H1 (cell line): Measurements from ENCODE around the gene LDLRAD3. TPM values are rescaled to one million over a fixed set of nuclear protein-coding genes. Genes with fewer than 3 reads are reported as not detected.

Experiments
- CTCF ChIA-PET: fragments of 300-600 bp; sonication (Branson Sonifier 250); formaldehyde crosslinking; loops from one replicate; lab custom pipeline; 2021; ENCODE audit not compliant: partially characterized antibody; lab: Charles Lee
- POLR2A ChIA-PET: fragments of 300-600 bp; sonication (Branson Sonifier 250); formaldehyde crosslinking; loops from one replicate; lab custom pipeline; 2021; ENCODE audit warnings: inconsistent platforms; ENCODE audit not compliant: partially characterized antibody; lab: Charles Lee
- DNase-seq, 2 experiments: peaks; one replicate each; pipeline versions ENCODE4 v3.0.0 to v3.0.0-alpha.2; 2010 to 2022; ENCODE audit warnings: low spot score in 2 of 2, low read depth in 1 of 2, mixed read lengths in 1 of 2
- FAIRE-seq: peaks from 2 replicates; lab custom pipeline; 2011; peaks lifted over from hg19 to GRCh38; lab: Jason Lieb, UNC
- H2AFZ ChIP-seq: 2 replicates; pipeline ENCODE4 v1.8.1; 2012; ENCODE audit warnings: low read length, inconsistent platforms
- H2AK5ac ChIP-seq: 2 replicates; pipeline ENCODE4 v1.6.1; 2013; ENCODE audit warnings: low read depth, low read length
- H2BK120ac ChIP-seq: replicated peaks from 2 replicates; pipeline ENCODE3; 2013; ENCODE audit warnings: low read depth, low read length, inconsistent platforms
- H2BK12ac ChIP-seq: 2 replicates; pipeline ENCODE4 v1.6.1; 2013; ENCODE audit warnings: low read depth, low read length
- H2BK15ac ChIP-seq: 2 replicates; pipeline ENCODE4 v1.6.1; 2013; ENCODE audit warnings: low read length
- H2BK20ac ChIP-seq: 2 replicates; pipeline ENCODE4 v1.6.1; 2013; ENCODE audit warnings: low read length
- H2BK5ac ChIP-seq: 2 replicates; pipeline ENCODE4 v1.6.1; 2013; ENCODE audit warnings: low read depth, low read length
- H3K14ac ChIP-seq: 2 replicates; pipeline ENCODE4 v1.6.1; 2013; ENCODE audit warnings: inconsistent platforms; ENCODE audit not compliant: insufficient read length
- H3K18ac ChIP-seq: 2 replicates; pipeline ENCODE4 v1.6.1; 2013; ENCODE audit warnings: low read length; ENCODE audit errors: extremely low read depth
- H3K23ac ChIP-seq: 2 replicates; pipeline ENCODE4 v1.6.1; 2013; ENCODE audit warnings: inconsistent platforms; ENCODE audit not compliant: insufficient read length
- H3K23me2 ChIP-seq: 2 replicates; pipeline ENCODE4 v1.6.1; 2013; ENCODE audit warnings: low read depth, low read length
- H3K27ac ChIP-seq: 2 replicates; pipeline ENCODE4 v1.6.1; 2011; ENCODE audit warnings: low read depth, low read length, inconsistent platforms
- H3K27me3 ChIP-seq, 4 experiments: replicated peaks in 1 of 4; 1 replicate in 1 of 4; 2 replicates in 3 of 4; pipeline versions ENCODE4 v1.6.1 to v1.8.1; 2011 to 2013; ENCODE audit warnings: low read length in 3 of 4, mild to moderate bottlenecking in 3 of 4, inconsistent platforms in 2 of 4, mixed read lengths in 2 of 4, moderate library complexity in 1 of 4; ENCODE audit not compliant: control insufficient read depth in 3 of 4, insufficient read depth in 3 of 4; ENCODE audit errors: extremely low read depth in 1 of 4
- H3K36me3 ChIP-seq, 4 experiments: 2 replicates each; pipeline versions ENCODE4 v1.6.1 to v1.8.1; 2011 to 2013; ENCODE audit warnings: mild to moderate bottlenecking in 4 of 4, low read length in 3 of 4, moderate library complexity in 2 of 4, control low read depth in 1 of 4, inconsistent platforms in 1 of 4; ENCODE audit not compliant: insufficient read depth in 4 of 4, control insufficient read depth in 2 of 4
- H3K4ac ChIP-seq: replicated peaks from 2 replicates; pipeline ENCODE3; 2013; ENCODE audit warnings: low read length, low read depth, mixed read lengths, inconsistent platforms; ENCODE audit not compliant: insufficient read length
- H3K4me1 ChIP-seq, 4 experiments: replicated peaks in 1 of 4; 1 replicate in 1 of 4; 2 replicates in 3 of 4; pipeline versions ENCODE4 v1.6.1 to v1.8.1; 2011 to 2013; ENCODE audit warnings: low read length in 3 of 4, inconsistent platforms in 2 of 4, mixed read lengths in 1 of 4; ENCODE audit not compliant: insufficient read depth in 4 of 4, control insufficient read depth in 3 of 4
- H3K4me2 ChIP-seq, 2 experiments: 2 replicates each; pipeline versions ENCODE4 v1.6.1 to v1.8.1; 2011 to 2013; ENCODE audit warnings: low read depth in 2 of 2, low read length in 2 of 2, control low read depth in 1 of 2, inconsistent platforms in 1 of 2, mild to moderate bottlenecking in 1 of 2; ENCODE audit not compliant: insufficient read depth in 1 of 2
- H3K4me3 ChIP-seq, 4 experiments: fragments of 200-600, 300-600 bp in 1 of 4; sonication (generic), shearing (Covaris generic), sonication (Bioruptor Twin) in 1 of 4; 2 replicates each; pipeline versions ENCODE4 v1.5.1 to v1.8.1; 2011 to 2016; ENCODE audit warnings: low read length in 4 of 4, low read depth in 3 of 4, control low read depth in 2 of 4, inconsistent platforms in 2 of 4, mild to moderate bottlenecking in 2 of 4, mixed read lengths in 1 of 4, moderate library complexity in 1 of 4; ENCODE audit not compliant: insufficient read depth in 2 of 4; ENCODE audit errors: extremely low read depth in 1 of 4
- H3K56ac ChIP-seq: replicated peaks from 2 replicates; pipeline ENCODE3; 2013; ENCODE audit warnings: low read depth, mild to moderate bottlenecking, mixed read lengths, low read length, inconsistent platforms; ENCODE audit not compliant: insufficient read length
- H3K79me1 ChIP-seq: 2 replicates; pipeline ENCODE4 v1.6.1; 2013; ENCODE audit warnings: low read depth, low read length, control low read depth
- H3K79me2 ChIP-seq, 2 experiments: 2 replicates each; pipeline versions ENCODE4 v1.6.1 to v1.8.1; 2012 to 2013; ENCODE audit warnings: low read length in 2 of 2, mild to moderate bottlenecking in 2 of 2, inconsistent platforms in 1 of 2; ENCODE audit not compliant: insufficient read depth in 2 of 2, control insufficient read depth in 1 of 2
- H3K9ac ChIP-seq, 4 experiments: replicated peaks in 1 of 4; 1 replicate in 1 of 4; 2 replicates in 3 of 4; pipeline versions ENCODE4 v1.6.1 to v1.8.1; 2011 to 2013; ENCODE audit warnings: low read depth in 3 of 4, low read length in 3 of 4, control low read depth in 2 of 4, mild to moderate bottlenecking in 2 of 4, moderate library complexity in 2 of 4, inconsistent platforms in 1 of 4; ENCODE audit errors: extremely low read depth in 1 of 4
- H3K9me3 ChIP-seq, 2 experiments: 2 replicates each; pipeline versions ENCODE4 v1.6.1 to v1.8.1; 2012 to 2013; ENCODE audit warnings: mild to moderate bottlenecking in 2 of 2, moderate library complexity in 2 of 2, control low read depth in 1 of 2, inconsistent platforms in 1 of 2, low read depth in 1 of 2, low read length in 1 of 2, mixed read lengths in 1 of 2; ENCODE audit not compliant: insufficient read depth in 2 of 2
- H4K20me1 ChIP-seq, 2 experiments: replicated peaks in 1 of 2; 2 replicates each; pipeline versions ENCODE3 to v1.8.1; 2011 to 2013; ENCODE audit warnings: inconsistent platforms in 2 of 2, low read length in 2 of 2, mild to moderate bottlenecking in 1 of 2; ENCODE audit not compliant: insufficient read depth in 2 of 2, control insufficient read depth in 1 of 2
- H4K5ac ChIP-seq: 2 replicates; pipeline ENCODE4 v1.6.1; 2013; ENCODE audit warnings: low read length, low read depth, mixed read lengths, inconsistent platforms; ENCODE audit not compliant: insufficient read length
- H4K8ac ChIP-seq: 2 replicates; pipeline ENCODE4 v1.8.0; 2013; ENCODE audit warnings: mild to moderate bottlenecking, moderate library complexity, low read length, inconsistent platforms; ENCODE audit not compliant: insufficient read depth; ENCODE audit errors: extremely low read depth
- H4K91ac ChIP-seq: replicated peaks from 2 replicates; pipeline ENCODE3; 2013; ENCODE audit warnings: low read length, mixed read lengths, inconsistent platforms; ENCODE audit not compliant: insufficient read length
- BACH1 ChIP-seq: IDR thresholded peaks from 2 replicates; pipeline ENCODE4 v1.6.1; 2012; ENCODE audit warnings: low read length, improper control_type of control experiment
- CHD1 ChIP-seq: IDR thresholded peaks from 2 replicates; pipeline ENCODE4 v1.6.1; 2012; ENCODE audit warnings: low read depth, low read length, improper control_type of control experiment
- CHD2 ChIP-seq: IDR thresholded peaks from 2 replicates; pipeline ENCODE4 v1.6.1; 2012; ENCODE audit warnings: low read length, improper control_type of control experiment
- E2F6 ChIP-seq: IDR thresholded peaks from 2 replicates; pipeline ENCODE4 v1.6.1; 2012; ENCODE audit warnings: inconsistent platforms
- NRF1 ChIP-seq: IDR thresholded peaks from 2 replicates; pipeline ENCODE4 v1.6.1; 2011; ENCODE audit warnings: mild to moderate bottlenecking, low read depth, low read length, improper control_type of control experiment
- SP1 ChIP-seq: IDR thresholded peaks from 2 replicates; pipeline ENCODE4 v1.6.1; 2011; ENCODE audit warnings: low read depth, low read length
- YY1 ChIP-seq: IDR thresholded peaks from 2 replicates; pipeline ENCODE4 v1.6.1; 2011; ENCODE audit warnings: low read depth, mild to moderate bottlenecking, low read length
- WGBS, 2 experiments: shearing (Covaris generic) in 1 of 2; methylation state at CpG; one replicate each; pipeline versions ENCODE4 v1.1.6 to v1.1.7; 2013 to 2015; ENCODE audit warnings: low lambda C conversion rate in 2 of 2, mixed read lengths in 2 of 2, inconsistent platforms in 1 of 2, low coverage in 1 of 2, missing lambda C conversion rate in 1 of 2; ENCODE audit not compliant: insufficient replicate concordance in 2 of 2, insufficient coverage in 1 of 2, insufficient read length in 1 of 2; ENCODE audit errors: extremely low coverage in 1 of 2, missing lambda C conversion rate in 1 of 2; 5-methylcytosine and 5-hydroxymethylcytosine counted together
- polyA plus RNA-seq, 7 experiments: library from polyadenylated mRNA; depleted of rRNA in 3 of 7; stranded (reverse) in 5 of 7; unstranded in 2 of 7; fragments of >200 nt in 5 of 7; fragments of 200-250 nt in 2 of 7; gene quantifications; 1 replicate in 5 of 7; 2 replicates in 1 of 7; 4 replicates in 1 of 7; pipeline versions ENCODE4 v1.2.1 to v1.2.3, GENCODE V29; 2011 to 2013; ENCODE audit warnings: missing spikeins in 2 of 7, mixed read lengths in 2 of 7
- total RNA-seq: library from RNA; stranded (reverse); fragmentation: NEBNext Ultra II Directional; extraction: Animal tissue kit (Norgen Biotek cat#: 25700); gene quantifications from 2 replicates; pipeline ENCODE4 v1.2.1, GENCODE V29; 2021

LDLRAD3 gene
- total and polyA plus RNA-seq, 2 of the 8 experiments (the other 6 are each of a cell fraction or from before 2014, with no cell fraction given): 18.6 to 22.8 TPM

- no peak overlapping the region for H2BK20ac ChIP-seq
- H3K4me3 ChIP-seq: no peak overlapping the region
- ChIA-PET POLR2A (no interaction called here), CTCF (interaction anchor here (1.2 to 1.8 kb wide), 4 partner anchors 13 to 347 kb away, joined by 3 to 5 read pairs (median 4); no protein-coding TSS in a partner anchor)
- H2BK15ac ChIP-seq: 0 out of 2 replicates have a peak overlapping the region, but pooled peaks have one; percentile 13
- FAIRE-seq (no peak), DNase-seq (no peak)
- no peak overlapping the region for H3K56ac ChIP-seq
- H3K18ac ChIP-seq: no peak overlapping the region
- H2AK5ac ChIP-seq: no peak overlapping the region
- H2BK5ac ChIP-seq: no peak overlapping the region
- H3K4ac ChIP-seq: no peak overlapping the region
- H3K36me3 ChIP-seq: no peaks in the 10 kb centered on the region
- no peak for TF ChIP-seq SP1
- TF ChIP-seq CHD2: no peak
- no peak for TF ChIP-seq YY1
- no peak for TF ChIP-seq BACH1
- TF ChIP-seq CHD1: no peak
- TF ChIP-seq NRF1: no peak
- no peak for TF ChIP-seq E2F6
- no peaks in the 10 kb centered on the region for H4K20me1 ChIP-seq
- no peaks in the 10 kb centered on the region for H3K9me3 ChIP-seq
- peak overlapping the region; percentile 60; the same call in 1 of the 2 replicates for H2AFZ ChIP-seq
- no peak overlapping the region for H3K27ac ChIP-seq
- H3K9ac ChIP-seq: no peak overlapping the region
- no peaks in the 10 kb centered on the region for H3K79me1 ChIP-seq
- no peak overlapping the region for H3K14ac ChIP-seq
- H3K23ac ChIP-seq: no peak overlapping the region
- peaks cover 0 to 5% (median 0%) of the 10 kb centered on the region in 4 experiments; a peak in 1 of 7 replicates for H3K4me1 ChIP-seq
- no peak overlapping the region for H2BK12ac ChIP-seq
- H4K5ac ChIP-seq: no peak overlapping the region
- 89% methylated on average over 3 of the region's 3 CpGs; no CpG with 5 or more reads in 1 of the 2 experiments for WGBS, 2 experiments
- no peak overlapping the region for H4K91ac ChIP-seq
- no peaks in the 10 kb centered on the region for H3K23me2 ChIP-seq
- no peak overlapping the region for H2BK120ac ChIP-seq
- no peak overlapping the region for H3K4me2 ChIP-seq
- H3K27me3 ChIP-seq: no peaks in the 10 kb centered on the region; a peak in 1 of 7 replicates
- no peak overlapping the region for H4K8ac ChIP-seq
- H3K79me2 ChIP-seq: no peaks in the 10 kb centered on the region
Measured at GRCh38 chr11:35919244-35919643, 24.6 kb upstream of the LDLRAD3 start.
